ENCODE data around the gene IL6ST.

IL6ST gene

DNA sequence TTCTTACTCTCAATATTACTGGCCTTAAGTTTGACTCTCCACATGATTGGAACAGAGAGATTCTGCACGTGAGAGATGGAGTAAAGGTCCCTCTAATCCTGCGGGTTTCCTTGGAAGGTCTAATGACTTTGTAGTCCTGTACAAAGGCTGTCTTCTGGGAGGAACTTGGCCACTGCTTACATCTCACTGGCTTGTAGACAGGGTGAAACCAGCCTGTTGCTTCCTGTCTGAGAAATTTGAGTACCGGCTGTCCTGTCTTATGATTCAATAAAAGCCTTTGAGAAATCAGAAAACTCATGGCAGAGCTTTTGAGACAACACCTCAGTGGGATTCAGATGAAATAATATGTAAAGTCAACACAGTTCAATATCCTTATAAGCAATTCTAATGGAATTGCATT, 100.6 kb downstream of the IL6ST start:
- DNase-seq = no peak

DNA sequence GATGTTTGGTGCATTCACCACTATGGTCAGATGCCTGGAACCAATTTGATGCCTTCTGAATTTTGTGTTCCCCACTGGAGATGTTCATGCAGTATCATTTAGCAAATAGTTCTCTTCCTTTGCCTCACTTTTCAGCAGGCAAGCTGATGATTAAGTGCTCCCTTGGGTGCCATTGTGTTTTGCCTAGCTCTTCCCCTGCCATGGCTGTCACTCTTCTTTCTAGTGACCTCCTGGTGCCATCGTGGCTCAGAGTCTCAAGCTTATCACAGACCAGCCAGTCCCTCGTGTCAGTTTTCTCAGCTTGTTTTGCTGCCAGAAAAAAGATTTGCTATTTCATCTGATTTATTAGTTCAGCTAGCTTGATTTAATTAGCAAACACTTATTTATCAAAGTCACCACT, 102.3 kb downstream of the IL6ST start:
- no peak for DNase-seq

DNA sequence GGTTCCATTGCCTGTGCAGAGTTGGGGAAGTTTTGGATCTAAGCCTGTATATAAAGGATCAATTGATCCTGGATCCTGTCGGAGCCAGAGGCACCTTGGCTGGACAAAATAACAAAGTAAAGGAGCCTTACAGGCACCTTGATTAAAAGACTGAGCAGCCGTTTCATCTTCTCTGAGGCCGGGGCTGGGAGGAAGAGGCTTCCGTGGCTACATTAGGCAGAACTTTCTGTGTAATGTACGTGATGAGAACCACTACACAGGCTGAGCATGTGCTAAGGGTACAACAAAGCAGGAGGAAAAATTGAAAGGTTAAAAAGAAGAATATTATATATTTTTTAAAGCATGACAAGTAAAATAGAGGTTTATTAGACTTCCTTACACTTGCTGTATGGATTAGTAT, 106.6 kb downstream of the IL6ST start:
- no peak for DNase-seq

- DNase-seq = no peak
Observed at GRCh38 chr5:55885359-55885758, 109.4 kb downstream of the IL6ST start.

Measured in central memory CD4-positive, alpha-beta T cell (primary cell).